ENCODE data around the gene SMYD4. TPM values are rescaled to one million over a fixed set of nuclear protein-coding genes. Genes with fewer than 3 reads are reported as not detected.
A peak's percentile ranks its signal among the peaks of the same experiment; 100 is the strongest.
"Not testable (repeated sequence)": the region's sequence is repeated elsewhere in the genome, so short reads cannot be mapped to it uniquely, and the experiment has no call there.

The SMYD4 gene
- total RNA-seq, 1 experiment from 2014 or later, result 28.1 TPM

- H3K9me3 ChIP-seq (ENCODE audit: low read depth, low read length, poor library complexity, severe bottlenecking), result no peaks in the 10 kb centered on the region
- H3K4me1 ChIP-seq (ENCODE audit: insufficient read depth, low read length, poor library complexity, severe bottlenecking), result no peaks in the 10 kb centered on the region
- H3K4me3 ChIP-seq (ENCODE audit: low read depth, low read length, poor library complexity, severe bottlenecking), result no peak overlapping the region
- intact Hi-C loops (cut with micrococcal nuclease; ENCODE audit: unreplicated experiment), result no loop called here
- ChIA-PET POLR2A (ENCODE audit: low non-redundant PET) (no interaction called here), CTCF (no interaction called here)
- no peaks in the 10 kb centered on the region for H3K27me3 ChIP-seq (replicated peaks; ENCODE audit: insufficient read depth, low read depth, low read length, poor library complexity)
- no peak overlapping the region for H3K27ac ChIP-seq (ENCODE audit: low read depth, low read length, poor library complexity, severe bottlenecking)
- no peak for TF ChIP-seq EZH2 (IDR thresholded peaks at IDR 0.05; ENCODE audit: borderline replicate concordance, low read depth, low read length, poor library complexity, severe bottlenecking)
- no peak for TF ChIP-seq CTCF (conservative IDR thresholded peaks at IDR 0.05; ENCODE audit: low read depth, low read length)
- peaks cover 18% of the 10 kb centered on the region for H3K36me3 ChIP-seq (ENCODE audit: insufficient read depth, low read length, poor library complexity, severe bottlenecking)
- BruUV-seq (replicated peaks), result no TSS peak
- DNase-seq (ENCODE audit: low spot score), result no peak
Measured at GRCh38 chr17:1802429-1802828, 27.3 kb downstream of the SMYD4 start.

GRCh38 chr17:1800712-1801111 lies 29.0 kb downstream of the SMYD4 start:
- Histone ChIP-seq H3K4me1 (ENCODE audit: insufficient read depth, low read length, poor library complexity, severe bottlenecking) (no peaks in the 10 kb centered on the region), H3K36me3 (ENCODE audit: insufficient read depth, low read length, poor library complexity, severe bottlenecking) (peaks cover 14% of the 10 kb centered on the region), H3K9me3 (ENCODE audit: low read depth, low read length, poor library complexity, severe bottlenecking) (no peaks in the 10 kb centered on the region), H3K4me3 (ENCODE audit: low read depth, low read length, poor library complexity, severe bottlenecking) (no peak overlapping the region), H3K27ac (ENCODE audit: low read depth, low read length, poor library complexity, severe bottlenecking) (no peak overlapping the region), H3K27me3 (replicated peaks; ENCODE audit: insufficient read depth, low read depth, low read length, poor library complexity) (no peaks in the 10 kb centered on the region)
- intact Hi-C loops (cut with micrococcal nuclease; ENCODE audit: unreplicated experiment), result no loop called here
- no TSS peak for BruUV-seq (replicated peaks)
- no peak for DNase-seq (ENCODE audit: low spot score)
- POLR2A ChIA-PET (ENCODE audit: low non-redundant PET), result no interaction called here
- CTCF ChIA-PET, result no interaction called here
- TF ChIP-seq CTCF (conservative IDR thresholded peaks at IDR 0.05; ENCODE audit: low read depth, low read length) (no peak), EZH2 (IDR thresholded peaks at IDR 0.05; ENCODE audit: borderline replicate concordance, low read depth, low read length, poor library complexity, severe bottlenecking) (no peak)

- Histone ChIP-seq H3K4me1 (ENCODE audit: insufficient read depth, low read length, poor library complexity, severe bottlenecking) (no peaks in the 10 kb centered on the region), H3K36me3 (ENCODE audit: insufficient read depth, low read length, poor library complexity, severe bottlenecking) (peaks cover 14% of the 10 kb centered on the region), H3K4me3 (ENCODE audit: low read depth, low read length, poor library complexity, severe bottlenecking) (no peak overlapping the region), H3K27me3 (replicated peaks; ENCODE audit: insufficient read depth, low read depth, low read length, poor library complexity) (no peaks in the 10 kb centered on the region), H3K27ac (ENCODE audit: low read depth, low read length, poor library complexity, severe bottlenecking) (no peak overlapping the region), H3K9me3 (ENCODE audit: low read depth, low read length, poor library complexity, severe bottlenecking) (no peaks in the 10 kb centered on the region)
- ChIA-PET CTCF (no interaction called here), POLR2A (ENCODE audit: low non-redundant PET) (no interaction called here)
- DNase-seq (ENCODE audit: low spot score), result no peak
- intact Hi-C loops (cut with micrococcal nuclease; ENCODE audit: unreplicated experiment), result no loop called here
- BruUV-seq (replicated peaks), result TSS peak; percentile 57
- TF ChIP-seq EZH2 (IDR thresholded peaks at IDR 0.05; ENCODE audit: borderline replicate concordance, low read depth, low read length, poor library complexity, severe bottlenecking) (no peak), CTCF (conservative IDR thresholded peaks at IDR 0.05; ENCODE audit: low read depth, low read length) (no peak)
Measured at GRCh38 chr17:1800240-1800639, 29.5 kb downstream of the SMYD4 start.

- H3K4me3 ChIP-seq (ENCODE audit: low read depth, low read length, poor library complexity, severe bottlenecking); H3K9me3 ChIP-seq (ENCODE audit: low read depth, low read length, poor library complexity, severe bottlenecking); BruUV-seq (replicated peaks); CTCF ChIA-PET; H3K27me3 ChIP-seq (replicated peaks; ENCODE audit: insufficient read depth, low read depth, low read length, poor library complexity); DNase-seq (ENCODE audit: low spot score); H3K4me1 ChIP-seq (ENCODE audit: insufficient read depth, low read length, poor library complexity, severe bottlenecking); intact Hi-C loops (cut with micrococcal nuclease; ENCODE audit: unreplicated experiment); H3K27ac ChIP-seq (ENCODE audit: low read depth, low read length, poor library complexity, severe bottlenecking): not testable (repeated sequence)
- POLR2A ChIA-PET (ENCODE audit: low non-redundant PET), result interaction anchor here (0.6 kb wide), 1 partner anchor 506 kb away, joined by 3 read pairs; the partner anchor contains the start of gene SMG6
- peaks cover 11% of the 10 kb centered on the region for H3K36me3 ChIP-seq (ENCODE audit: insufficient read depth, low read length, poor library complexity, severe bottlenecking)
Measured at GRCh38 chr17:1797846-1798245, 31.9 kb downstream of the SMYD4 start.
